DMS 273 (cell line): ENCODE results near the gene FXYD3.

Source experiments
- DNase-seq: peaks from one replicate; lab custom pipeline; 2025; ENCODE audit not compliant: unreplicated experiment; lab: John Stamatoyannopoulos, UW

FXYD3 gene

GRCh38 chr19:35105411-35106290, 10.0 kb upstream of the FXYD3 start:
- DNase-seq = no peak

DNA sequence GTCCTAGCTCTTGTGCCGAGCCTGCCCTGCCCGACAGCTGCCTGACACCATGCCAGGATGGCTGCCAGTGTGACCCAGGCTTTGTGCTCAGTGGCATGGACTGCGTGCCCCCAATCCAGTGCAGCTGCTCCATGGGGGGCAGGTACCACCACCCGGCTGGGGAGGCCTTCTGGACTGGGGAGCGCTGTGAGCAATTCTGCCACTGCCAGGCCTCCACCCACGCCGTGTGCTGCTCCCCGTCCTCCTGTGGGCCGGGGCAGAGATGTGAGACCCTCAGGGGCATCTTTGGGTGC, 9.4 kb upstream of the FXYD3 start:
- DNase-seq = no peak

- DNase-seq = no peak
Observed at GRCh38 chr19:35106898-35107541, 8.6 kb upstream of the FXYD3 start.

DNA sequence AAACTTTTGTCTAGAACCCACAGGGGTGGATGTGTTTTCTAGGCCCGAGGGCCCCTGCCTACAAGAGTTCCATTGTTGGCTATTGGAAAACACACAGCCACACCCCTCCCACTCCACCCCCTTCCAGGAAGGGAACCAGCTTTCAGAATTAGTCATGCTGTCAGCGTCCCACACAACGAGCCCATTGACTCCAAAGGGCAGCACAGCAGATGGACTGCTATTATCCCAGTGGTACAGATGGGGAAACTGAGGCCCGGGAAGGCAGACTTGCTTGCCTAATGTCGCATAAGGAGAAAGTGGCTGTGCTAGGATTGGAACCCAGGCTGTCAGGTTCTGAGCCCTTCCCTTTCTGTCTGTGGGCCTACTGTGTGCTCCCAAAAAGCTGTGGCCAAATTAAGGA, 8.1 kb upstream of the FXYD3 start:
- no peak for DNase-seq

DNA sequence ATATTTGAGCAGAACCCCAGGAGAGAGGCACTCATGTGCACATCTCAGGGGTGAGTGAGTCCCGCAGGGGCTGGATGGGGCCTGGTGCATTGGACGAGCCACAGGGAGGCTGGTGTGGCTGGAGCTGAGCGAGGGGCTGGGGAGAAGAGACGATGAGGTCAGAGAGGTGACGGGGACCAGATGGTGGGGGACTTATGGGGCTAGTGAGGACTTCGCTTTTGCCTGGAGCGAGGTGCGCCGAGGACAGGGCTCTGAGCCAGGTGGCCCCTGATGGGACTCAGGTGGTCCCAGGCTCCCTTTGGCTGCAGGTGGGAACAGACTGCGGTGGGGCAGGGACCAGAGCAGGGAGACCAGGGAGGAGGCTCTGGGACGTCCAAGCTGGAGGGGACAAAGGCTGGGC, 6.9 kb upstream of the FXYD3 start:
- DNase-seq = no peak

DNA sequence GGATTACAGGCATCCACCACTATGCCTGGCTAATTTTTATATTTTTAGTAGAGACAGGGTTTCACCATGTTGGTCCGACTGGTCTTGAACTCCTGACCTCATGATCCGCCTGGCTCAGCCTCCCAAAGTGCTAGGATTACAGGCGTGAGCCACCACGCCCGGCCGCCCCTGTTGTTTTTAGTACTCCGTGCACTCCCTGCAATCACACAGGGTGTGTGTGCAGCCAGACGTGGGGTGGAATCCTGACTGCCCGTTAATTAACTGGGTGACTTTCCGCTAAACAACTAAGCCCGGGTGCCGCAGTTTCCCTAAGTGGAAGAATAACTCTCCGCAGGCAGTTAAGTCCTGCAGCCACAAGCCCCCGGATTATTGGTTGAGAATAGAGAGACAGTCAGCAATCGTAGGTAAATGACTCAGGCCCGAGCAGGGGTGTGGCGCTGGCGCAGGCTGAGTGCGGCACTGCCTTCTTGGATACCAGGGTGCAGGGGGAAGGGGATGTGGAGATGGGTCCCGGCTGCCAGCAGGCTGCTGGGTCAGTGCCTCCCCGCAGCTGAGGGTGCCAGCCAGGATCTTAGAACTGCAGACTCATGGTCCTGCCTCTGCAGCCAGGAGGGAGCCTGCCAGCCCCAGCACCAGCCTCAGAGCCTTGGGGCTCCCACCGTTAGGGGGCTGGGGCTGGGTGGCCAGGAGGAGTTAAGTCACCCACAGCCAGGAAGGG, 6.1 kb upstream of the FXYD3 start:
- DNase-seq = no peak

DNA sequence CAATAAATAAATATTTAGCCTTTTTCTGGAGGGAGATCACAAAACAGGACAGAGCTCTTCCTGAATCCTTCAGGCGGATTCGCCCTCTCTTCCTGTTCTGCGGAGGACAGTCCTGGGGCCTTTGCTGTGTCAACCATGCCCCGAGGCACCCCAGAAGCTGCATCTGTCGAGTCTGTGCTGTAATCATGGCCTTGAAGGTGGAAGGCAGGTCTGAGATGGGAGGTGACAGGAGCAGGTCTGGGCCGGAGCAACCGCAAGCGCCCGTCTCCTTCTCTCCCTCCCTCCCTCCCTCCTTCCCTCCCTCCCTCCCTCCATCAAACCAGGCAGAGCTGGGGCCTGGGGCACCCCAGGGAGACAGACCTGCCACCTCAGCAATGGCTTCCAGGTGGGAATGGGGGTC, 4.6 kb upstream of the FXYD3 start:
- no peak for DNase-seq

- DNase-seq = no peak
Observed at GRCh38 chr19:35112995-35113688, 2.5 kb upstream of the FXYD3 start.

DNA sequence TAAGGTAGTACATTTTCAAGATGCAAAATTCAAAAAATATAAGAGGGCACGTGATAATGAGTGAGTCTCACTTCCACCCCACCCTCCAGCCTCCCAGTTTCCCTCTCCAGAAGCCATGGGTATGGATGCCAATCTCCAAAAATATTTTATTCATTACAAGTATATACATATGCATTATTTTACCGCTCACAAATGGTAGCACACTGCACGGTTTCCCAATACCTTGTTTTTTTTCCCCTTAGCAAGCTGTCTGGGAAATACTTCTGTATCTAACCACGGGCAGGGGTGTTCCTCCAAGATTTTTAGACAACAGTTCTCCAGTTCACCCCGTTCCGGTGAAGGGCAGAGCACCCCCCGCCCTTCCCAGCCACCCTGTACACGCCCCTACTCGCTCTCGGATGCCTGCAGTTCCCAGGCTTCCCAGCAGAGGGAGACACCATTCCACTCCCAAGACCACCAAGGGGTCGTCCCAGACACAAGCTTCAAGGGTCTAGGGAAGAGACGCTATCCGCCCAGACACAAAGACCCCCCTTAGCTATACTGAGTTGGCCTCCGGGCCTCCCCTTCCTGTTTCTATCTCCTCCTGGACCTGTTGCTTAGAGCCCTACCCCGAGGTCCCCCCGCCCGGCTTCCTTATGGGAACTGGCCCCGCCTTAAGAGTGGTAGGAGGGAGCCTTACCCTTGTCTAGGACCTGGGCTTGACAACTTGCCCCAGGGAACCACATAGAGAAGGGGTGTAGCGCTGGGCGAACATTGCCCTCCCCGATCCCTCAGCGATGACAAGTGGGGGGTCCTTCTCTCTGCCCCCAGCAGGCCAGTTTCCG, 1.1 kb upstream of the FXYD3 start:
- DNase-seq = peak; percentile 87

DNA sequence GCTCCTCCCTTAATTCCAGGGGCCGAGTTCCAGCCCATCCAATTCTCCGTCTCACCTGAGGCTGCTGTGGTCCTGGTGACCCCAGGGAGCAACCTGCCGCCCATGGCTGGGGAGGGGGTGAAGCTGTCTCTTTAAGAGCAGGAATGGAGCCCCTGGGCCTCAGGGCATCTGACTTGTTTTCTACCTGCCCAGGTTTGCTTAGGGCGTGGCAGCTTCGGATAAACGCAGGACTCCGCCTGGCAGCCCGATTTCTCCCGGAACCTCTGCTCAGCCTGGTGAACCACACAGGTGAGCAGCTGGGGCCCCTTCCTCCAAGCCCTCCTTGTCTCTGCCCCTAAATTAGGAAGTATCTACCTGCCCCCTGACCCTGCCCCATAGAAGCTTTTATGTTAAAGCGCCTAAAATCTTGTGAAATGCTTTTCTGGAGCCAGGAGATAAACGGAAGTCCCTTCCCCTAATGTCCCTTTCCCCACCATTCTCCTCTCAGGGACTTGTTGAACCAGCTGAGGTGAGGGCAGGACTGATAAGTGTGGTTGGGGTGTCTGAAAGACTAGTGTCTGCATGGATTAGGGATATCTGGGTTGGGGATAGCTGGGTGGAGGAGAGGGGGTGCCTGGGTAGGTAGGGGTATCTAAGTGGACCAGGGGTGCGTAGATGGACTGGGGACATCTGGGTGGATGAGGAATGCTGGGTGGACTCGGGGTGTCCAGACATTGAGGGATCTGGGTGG, 614 bp downstream of the FXYD3 start:
- no peak for DNase-seq

- DNase-seq = peak; percentile 95
Observed at GRCh38 chr19:35117116-35117515, 1.5 kb downstream of the FXYD3 start.

DNA sequence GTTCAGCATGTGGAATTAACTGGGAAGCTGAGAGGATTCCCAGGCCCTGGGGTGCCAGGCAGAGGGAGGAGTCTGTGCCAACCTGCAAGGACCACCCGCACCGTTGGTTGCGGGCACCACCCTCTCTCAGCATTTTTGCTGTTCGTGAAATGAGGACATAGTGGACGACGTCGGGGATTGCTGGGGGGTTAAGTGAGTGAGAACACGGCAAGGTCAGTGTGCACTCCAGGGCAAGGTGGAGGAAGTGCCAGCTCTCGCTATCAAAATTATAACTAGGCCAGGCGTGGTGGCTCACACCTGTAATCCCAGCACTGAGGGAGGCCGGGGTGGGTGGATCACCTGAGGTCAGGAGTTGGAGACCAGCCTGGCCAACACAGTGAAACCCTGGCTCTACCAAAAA, 2.2 kb downstream of the FXYD3 start:
- no peak for DNase-seq

- DNase-seq = peak; percentile 35
Observed at GRCh38 chr19:35118268-35119020, 2.8 kb downstream of the FXYD3 start.

DNA sequence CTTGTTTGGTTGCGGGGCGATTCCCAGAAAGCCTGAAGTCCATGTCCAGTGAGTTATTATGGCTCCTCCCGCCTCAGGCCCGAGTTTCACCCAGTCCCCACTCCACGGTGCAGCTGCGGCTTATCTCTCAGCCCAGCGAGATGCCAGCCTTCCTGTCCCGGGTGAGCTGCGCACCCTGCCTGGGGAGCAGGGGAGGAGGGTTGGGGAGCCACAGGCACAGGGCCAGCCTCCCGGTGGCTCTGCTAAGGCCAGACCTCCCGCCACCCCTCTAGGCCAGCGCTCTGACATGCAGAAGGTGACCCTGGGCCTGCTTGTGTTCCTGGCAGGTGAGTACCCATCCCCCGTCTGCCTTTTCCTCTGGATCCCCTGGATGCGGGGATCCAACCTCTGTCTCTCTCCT, 3.5 kb downstream of the FXYD3 start:
- DNase-seq = no peak

DNA sequence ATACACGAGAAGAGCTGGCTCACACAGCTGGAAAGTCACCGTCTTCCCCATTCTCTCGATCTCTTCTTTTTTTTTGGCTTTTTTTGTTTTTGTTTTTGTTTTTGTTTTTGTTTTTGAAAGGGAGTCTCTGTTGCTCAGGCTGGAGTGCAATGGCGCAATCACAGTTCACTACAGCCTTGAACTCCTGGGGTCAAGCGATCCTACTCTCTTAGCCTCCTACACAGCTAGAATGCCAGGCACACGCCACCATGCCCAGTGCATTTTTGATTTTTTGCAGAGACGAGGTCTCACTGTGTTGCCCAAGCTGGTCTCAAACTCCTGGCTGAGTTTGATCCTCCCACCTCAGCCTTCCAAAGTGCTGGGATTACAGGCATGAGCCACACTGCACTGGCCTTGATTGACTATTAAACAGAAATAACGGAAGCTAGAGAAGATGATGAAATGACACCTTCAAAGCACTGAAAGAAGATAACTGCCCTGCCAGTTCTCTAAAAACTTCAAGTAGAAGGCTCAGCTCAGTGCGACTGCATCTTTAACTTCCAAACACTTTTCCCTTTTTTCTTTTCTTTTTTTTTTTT, 4.0 kb downstream of the FXYD3 start:
- DNase-seq = no peak

- DNase-seq = peak; percentile 98
Observed at GRCh38 chr19:35120492-35120891, 4.9 kb downstream of the FXYD3 start.

- DNase-seq = peak; percentile 61
Observed at GRCh38 chr19:35120898-35121297, 5.3 kb downstream of the FXYD3 start.

GRCh38 chr19:35122687-35123551, 7.3 kb downstream of the FXYD3 start:
- DNase-seq = peak; percentile 58
